ENCODE measurements around the gene GNB4.

GRCh38 chr3:179398574-179399231 lies 52.6 kb downstream of the GNB4 start:
- TF ChIP-seq CREB1 (IDR thresholded peaks at IDR 0.05; ENCODE audit: low read depth), result no peak
- TF ChIP-seq CEBPB (IDR thresholded peaks at IDR 0.05), result no peak
- TF ChIP-seq, protein P1, sequence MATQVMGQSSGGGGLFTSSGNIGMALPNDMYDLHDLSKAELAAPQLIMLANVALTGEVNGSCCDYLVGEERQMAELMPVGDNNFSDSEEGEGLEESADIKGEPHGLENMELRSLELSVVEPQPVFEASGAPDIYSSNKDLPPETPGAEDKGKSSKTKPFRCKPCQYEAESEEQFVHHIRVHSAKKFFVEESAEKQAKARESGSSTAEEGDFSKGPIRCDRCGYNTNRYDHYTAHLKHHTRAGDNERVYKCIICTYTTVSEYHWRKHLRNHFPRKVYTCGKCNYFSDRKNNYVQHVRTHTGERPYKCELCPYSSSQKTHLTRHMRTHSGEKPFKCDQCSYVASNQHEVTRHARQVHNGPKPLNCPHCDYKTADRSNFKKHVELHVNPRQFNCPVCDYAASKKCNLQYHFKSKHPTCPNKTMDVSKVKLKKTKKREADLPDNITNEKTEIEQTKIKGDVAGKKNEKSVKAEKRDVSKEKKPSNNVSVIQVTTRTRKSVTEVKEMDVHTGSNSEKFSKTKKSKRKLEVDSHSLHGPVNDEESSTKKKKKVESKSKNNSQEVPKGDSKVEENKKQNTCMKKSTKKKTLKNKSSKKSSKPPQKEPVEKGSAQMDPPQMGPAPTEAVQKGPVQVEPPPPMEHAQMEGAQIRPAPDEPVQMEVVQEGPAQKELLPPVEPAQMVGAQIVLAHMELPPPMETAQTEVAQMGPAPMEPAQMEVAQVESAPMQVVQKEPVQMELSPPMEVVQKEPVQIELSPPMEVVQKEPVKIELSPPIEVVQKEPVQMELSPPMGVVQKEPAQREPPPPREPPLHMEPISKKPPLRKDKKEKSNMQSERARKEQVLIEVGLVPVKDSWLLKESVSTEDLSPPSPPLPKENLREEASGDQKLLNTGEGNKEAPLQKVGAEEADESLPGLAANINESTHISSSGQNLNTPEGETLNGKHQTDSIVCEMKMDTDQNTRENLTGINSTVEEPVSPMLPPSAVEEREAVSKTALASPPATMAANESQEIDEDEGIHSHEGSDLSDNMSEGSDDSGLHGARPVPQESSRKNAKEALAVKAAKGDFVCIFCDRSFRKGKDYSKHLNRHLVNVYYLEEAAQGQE (IDR thresholded peaks at IDR 0.05; ENCODE audit: low read depth), result no peak

Measured in Ishikawa (cell line).